ENCODE results near the gene ASB7.

ASB7 gene

GRCh38 chr15:100598655-100599054, 3.7 kb upstream of the ASB7 start:
- DNase-seq: no peak

GRCh38 chr15:100601163-100601562, 1.2 kb upstream of the ASB7 start:
- peak; percentile 16 for DNase-seq

GRCh38 chr15:100601617-100602063, 749 bp upstream of the ASB7 start:
- DNase-seq: no peak

- DNase-seq: peak; percentile 23
Observed at GRCh38 chr15:100602823-100603393, 519 bp downstream of the ASB7 start.

- no peak for DNase-seq
Observed at GRCh38 chr15:100612539-100612938, 10.2 kb downstream of the ASB7 start.

- no peak for DNase-seq
Observed at GRCh38 chr15:100613208-100613607, 10.8 kb downstream of the ASB7 start.

GRCh38 chr15:100614336-100614735, 11.9 kb downstream of the ASB7 start:
- no peak for DNase-seq

GRCh38 chr15:100614918-100615317, 12.5 kb downstream of the ASB7 start:
- no peak for DNase-seq

GRCh38 chr15:100615801-100616200, 13.4 kb downstream of the ASB7 start:
- no peak for DNase-seq

- no peak for DNase-seq
Observed at GRCh38 chr15:100616700-100617099, 14.3 kb downstream of the ASB7 start.

GRCh38 chr15:100623301-100623700, 20.9 kb downstream of the ASB7 start:
- peak; percentile 43 for DNase-seq

- DNase-seq: peak; percentile 70
Observed at GRCh38 chr15:100627789-100628395, 25.5 kb downstream of the ASB7 start.

- DNase-seq: no peak
Observed at GRCh38 chr15:100628746-100629145, 26.4 kb downstream of the ASB7 start.

GRCh38 chr15:100631831-100632230, 29.4 kb downstream of the ASB7 start:
- DNase-seq: no peak

- no peak for DNase-seq
Observed at GRCh38 chr15:100633763-100634075, 31.3 kb downstream of the ASB7 start.

GRCh38 chr15:100635406-100636071, 33.1 kb downstream of the ASB7 start:
- no peak for DNase-seq

GRCh38 chr15:100638177-100638730, 35.9 kb downstream of the ASB7 start:
- DNase-seq: no peak

- no peak for DNase-seq
Observed at GRCh38 chr15:100642213-100642949, 40.0 kb downstream of the ASB7 start.

GRCh38 chr15:100642950-100643338, 40.6 kb downstream of the ASB7 start:
- DNase-seq: no peak

- no peak for DNase-seq
Observed at GRCh38 chr15:100645671-100646070, 43.3 kb downstream of the ASB7 start.

- DNase-seq: no peak
Observed at GRCh38 chr15:100648951-100649350, 46.6 kb downstream of the ASB7 start.

GRCh38 chr15:100650685-100651084, 48.3 kb downstream of the ASB7 start:
- DNase-seq: no peak

GRCh38 chr15:100651253-100651652, 48.9 kb downstream of the ASB7 start:
- peak; percentile 63 for DNase-seq

- DNase-seq: no peak
Observed at GRCh38 chr15:100652116-100652515, 49.7 kb downstream of the ASB7 start.
